ENCODE data around the gene WDSUB1.

GRCh38 chr2:159297042-159297707 is 10.7 kb upstream of the WDSUB1 start:
- no peak for TF ChIP-seq POLR2AphosphoS5 (IDR thresholded peaks at IDR 0.05; ENCODE audit: low read depth, low read length)
- no peak for TF ChIP-seq CTCF (IDR thresholded peaks at IDR 0.05)
- no peak for TF ChIP-seq TCF7L2 (IDR thresholded peaks at IDR 0.05; ENCODE audit: low read depth, low read length)
- TF ChIP-seq REST (IDR thresholded peaks at IDR 0.05; ENCODE audit: insufficient read depth in 1 of 2, low read depth in 2 of 2, low read length in 1 of 2), result no peak
- no peak for TF ChIP-seq SIN3A (IDR thresholded peaks at IDR 0.05; ENCODE audit: borderline replicate concordance, insufficient read depth, low read depth, low read length)
